HUES6 (cell line): ENCODE measurements around the gene VPS13D.

Experiments
- H3K27ac ChIP-seq: 2 replicates; pipeline ENCODE4 v1.7.0; 2013; ENCODE audit warnings: low read depth, mild to moderate bottlenecking, low read length, inconsistent platforms
- H3K27me3 ChIP-seq: 2 replicates; pipeline ENCODE4 v1.6.1; 2013; ENCODE audit warnings: low read length; ENCODE audit not compliant: control insufficient read depth, insufficient read depth
- H3K36me3 ChIP-seq: 2 replicates; pipeline ENCODE4 v1.6.1; 2013; ENCODE audit warnings: low read length; ENCODE audit not compliant: control insufficient read depth, insufficient read depth
- H3K4me1 ChIP-seq: 2 replicates; pipeline ENCODE4 v1.6.1; 2013; ENCODE audit warnings: low read length; ENCODE audit not compliant: control insufficient read depth, insufficient read depth
- H3K4me3 ChIP-seq: 2 replicates; pipeline ENCODE4 v1.5.1; 2013; ENCODE audit warnings: low read depth, low read length
- H3K9ac ChIP-seq: one replicate; pipeline ENCODE4 v1.6.1; 2013; ENCODE audit warnings: mild to moderate bottlenecking, low read length
- H3K9me3 ChIP-seq: 2 replicates; pipeline ENCODE4 v1.6.1; 2013; ENCODE audit warnings: low read depth, low read length; ENCODE audit not compliant: control insufficient read depth, insufficient read depth

The VPS13D gene

GRCh38 chr1:12346483-12347151 lies 116.8 kb downstream of the VPS13D start:
- Histone ChIP-seq H3K27ac (no peak overlapping the region), H3K4me1 (no peaks in the 10 kb centered on the region), H3K27me3 (no peaks in the 10 kb centered on the region), H3K4me3 (no peak overlapping the region), H3K9me3 (no peaks in the 10 kb centered on the region), H3K36me3 (peaks cover 52% of the 10 kb centered on the region), H3K9ac (no peak overlapping the region)

GRCh38 chr1:12348113-12348512 lies 118.3 kb downstream of the VPS13D start:
- H3K4me3 ChIP-seq: no peak overlapping the region
- no peak overlapping the region for H3K9ac ChIP-seq
- no peaks in the 10 kb centered on the region for H3K4me1 ChIP-seq
- H3K9me3 ChIP-seq: no peaks in the 10 kb centered on the region
- no peak overlapping the region for H3K27ac ChIP-seq
- H3K36me3 ChIP-seq: peaks cover 52% of the 10 kb centered on the region
- no peaks in the 10 kb centered on the region for H3K27me3 ChIP-seq

- Histone ChIP-seq H3K4me3 (no peak overlapping the region), H3K4me1 (peaks cover 9% of the 10 kb centered on the region), H3K27me3 (no peaks in the 10 kb centered on the region), H3K36me3 (peaks cover 55% of the 10 kb centered on the region), H3K9me3 (no peaks in the 10 kb centered on the region), H3K27ac (no peak overlapping the region), H3K9ac (no peak overlapping the region)
These were observed 124.2 kb downstream of the VPS13D start for GRCh38 chr1:12353981-12354380.

GRCh38 chr1:12356004-12356890 lies 126.4 kb downstream of the VPS13D start:
- Histone ChIP-seq H3K9me3 (no peaks in the 10 kb centered on the region), H3K27me3 (no peaks in the 10 kb centered on the region), H3K4me1 (peaks cover 12% of the 10 kb centered on the region), H3K27ac (no peak overlapping the region), H3K36me3 (peaks cover 35% of the 10 kb centered on the region), H3K4me3 (no peak overlapping the region), H3K9ac (no peak overlapping the region)

GRCh38 chr1:12358499-12358898 lies 128.7 kb downstream of the VPS13D start:
- no peak overlapping the region for H3K4me3 ChIP-seq
- no peaks in the 10 kb centered on the region for H3K27me3 ChIP-seq
- no peak overlapping the region for H3K27ac ChIP-seq
- peaks cover 45% of the 10 kb centered on the region for H3K36me3 ChIP-seq
- no peak overlapping the region for H3K9ac ChIP-seq
- peaks cover 12% of the 10 kb centered on the region for H3K4me1 ChIP-seq
- H3K9me3 ChIP-seq: no peaks in the 10 kb centered on the region

GRCh38 chr1:12359359-12360133 lies 129.7 kb downstream of the VPS13D start:
- Histone ChIP-seq H3K9me3 (no peaks in the 10 kb centered on the region), H3K27ac (no peak overlapping the region), H3K36me3 (peaks cover 46% of the 10 kb centered on the region)

GRCh38 chr1:12368646-12369045 lies 138.8 kb downstream of the VPS13D start:
- no peaks in the 10 kb centered on the region for H3K27me3 ChIP-seq
- H3K4me1 ChIP-seq: no peaks in the 10 kb centered on the region
- no peaks in the 10 kb centered on the region for H3K9me3 ChIP-seq
- H3K36me3 ChIP-seq: peaks cover 16% of the 10 kb centered on the region
- H3K4me3 ChIP-seq: no peak overlapping the region
- H3K27ac ChIP-seq: no peak overlapping the region
- H3K9ac ChIP-seq: no peak overlapping the region

More at GRCh38 chr1:12359359-12360133, 129.7 kb downstream of the VPS13D start:
- Histone ChIP-seq H3K9ac (no peak overlapping the region), H3K4me1 (peaks cover 12% of the 10 kb centered on the region), H3K4me3 (no peak overlapping the region), H3K27me3 (no peaks in the 10 kb centered on the region)

GRCh38 chr1:12369258-12369657 lies 139.4 kb downstream of the VPS13D start:
- Histone ChIP-seq H3K36me3 (peaks cover 16% of the 10 kb centered on the region), H3K4me1 (no peaks in the 10 kb centered on the region), H3K9me3 (no peaks in the 10 kb centered on the region), H3K27ac (no peak overlapping the region), H3K27me3 (no peaks in the 10 kb centered on the region), H3K9ac (no peak overlapping the region), H3K4me3 (no peak overlapping the region)

- no peak overlapping the region for H3K27ac ChIP-seq
- H3K4me1 ChIP-seq: no peaks in the 10 kb centered on the region
- no peaks in the 10 kb centered on the region for H3K9me3 ChIP-seq
- peaks cover 13% of the 10 kb centered on the region for H3K36me3 ChIP-seq
- H3K4me3 ChIP-seq: no peak overlapping the region
- no peaks in the 10 kb centered on the region for H3K27me3 ChIP-seq
- H3K9ac ChIP-seq: no peak overlapping the region
These were observed 140.6 kb downstream of the VPS13D start for GRCh38 chr1:12370333-12370975.

GRCh38 chr1:12371053-12371452 lies 141.2 kb downstream of the VPS13D start:
- Histone ChIP-seq H3K9ac (no peak overlapping the region), H3K4me1 (no peaks in the 10 kb centered on the region), H3K27me3 (no peaks in the 10 kb centered on the region), H3K27ac (no peak overlapping the region), H3K9me3 (no peaks in the 10 kb centered on the region), H3K36me3 (peaks cover 13% of the 10 kb centered on the region), H3K4me3 (no peak overlapping the region)
